Activated CD4-positive, alpha-beta T cell treated with anti-CD3 and anti-CD28 coated beads, Interleukin-2, amount 10 ng/mL, durations not matched to agents 7 days and 5 days (primary cell): ENCODE data around the gene EDAR. TPM values are rescaled to one million over a fixed set of nuclear protein-coding genes. Genes with fewer than 3 reads are reported as not detected.

Experiments
- CTCF ChIA-PET: fragments of 350-600 bp; sonication (Branson Sonifier 250); formaldehyde crosslinking; loops from one replicate; lab custom pipeline; 2021; ENCODE audit warnings: antibody characterized with exemption; lab: Charles Lee
- POLR2A ChIA-PET: fragments of 350-600 bp; sonication (Branson Sonifier 250); formaldehyde crosslinking; loops from one replicate; lab custom pipeline; 2021; ENCODE audit warnings: antibody characterized with exemption; lab: Charles Lee
- DNase-seq: peaks from one replicate; pipeline ENCODE4 v3.0.0-alpha.2; 2020
- H3K27ac Mint-ChIP-seq: one replicate; pipeline ENCODE4 v1.8.0; 2021; ENCODE audit warnings: mild to moderate bottlenecking, moderate library complexity, mixed read lengths
- H3K27me3 Mint-ChIP-seq: one replicate; pipeline ENCODE4 v1.8.0; 2021; ENCODE audit warnings: mixed read lengths
- H3K36me3 Mint-ChIP-seq: one replicate; pipeline ENCODE4 v1.8.0; 2021; ENCODE audit warnings: low read depth, mixed read lengths
- H3K4me1 Mint-ChIP-seq: one replicate; pipeline ENCODE4 v1.8.0; 2021; ENCODE audit warnings: mixed read lengths
- H3K4me3 Mint-ChIP-seq: one replicate; pipeline ENCODE4 v1.8.0; 2021; ENCODE audit warnings: mild to moderate bottlenecking, moderate library complexity, mixed read lengths
- H3K9me3 Mint-ChIP-seq: one replicate; pipeline ENCODE4 v1.8.0; 2021; ENCODE audit warnings: mixed read lengths
- total RNA-seq, 2 experiments: library from RNA; stranded (reverse); gene quantifications; one replicate each; pipeline ENCODE4 v1.2.3, GENCODE V29; 2021

EDAR gene
- total RNA-seq, 2 experiments from 2014 or later: 0.87 TPM

- H3K27ac Mint-ChIP-seq: no peak overlapping the region
- ChIA-PET POLR2A (no interaction called here), CTCF (no interaction called here)
- no peaks in the 10 kb centered on the region for H3K27me3 Mint-ChIP-seq
- DNase-seq: no peak
- H3K36me3 Mint-ChIP-seq: no peaks in the 10 kb centered on the region
- H3K9me3 Mint-ChIP-seq: no peaks in the 10 kb centered on the region
- no peak overlapping the region for H3K4me3 Mint-ChIP-seq
- peaks cover 6% of the 10 kb centered on the region for H3K4me1 Mint-ChIP-seq
These were observed 77.6 kb downstream of the EDAR start for GRCh38 chr2:108911401-108911800.

DNA sequence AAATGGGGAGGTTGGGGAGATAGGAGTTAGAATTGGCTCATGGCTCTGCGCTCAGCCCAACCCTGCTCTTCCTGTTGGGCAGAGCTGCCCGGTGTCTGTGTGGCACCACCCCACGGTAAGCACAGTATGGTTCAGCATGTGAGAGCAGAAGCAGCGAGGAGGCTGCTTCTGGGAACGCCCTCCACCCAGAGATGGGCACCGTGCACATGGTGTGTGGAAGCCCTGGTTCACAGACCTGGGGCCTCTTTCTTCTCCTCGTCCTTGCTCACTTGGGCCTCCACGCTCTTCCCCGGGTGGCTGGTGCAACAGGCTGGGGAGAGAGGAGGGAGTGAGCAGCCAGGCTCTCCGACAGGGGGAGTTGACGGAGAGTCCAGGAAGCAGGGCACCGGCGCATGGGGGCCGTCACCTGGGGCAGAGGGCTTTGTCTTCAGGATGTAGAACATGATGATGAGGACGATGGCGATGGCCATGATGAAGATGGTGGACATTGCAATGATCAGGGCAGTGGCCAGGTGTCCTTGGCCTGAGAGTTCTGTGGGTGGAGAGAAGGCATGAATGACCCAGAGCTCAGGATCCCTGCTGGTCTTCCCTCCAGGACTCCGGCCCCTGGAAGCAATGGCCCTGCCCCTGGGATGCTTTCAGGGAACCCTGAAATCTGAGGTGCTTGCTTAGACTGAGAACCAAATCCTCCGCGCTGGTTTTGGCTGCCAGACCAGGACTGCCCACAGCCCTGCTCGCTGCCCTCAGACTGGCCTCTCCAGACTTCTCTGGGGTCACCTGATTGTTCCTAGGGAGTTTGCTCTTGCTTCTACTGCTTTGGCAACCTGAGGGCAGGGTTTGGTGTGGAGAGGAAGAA lies 78.3 kb downstream of the EDAR start:
- Mint-ChIP-seq H3K27me3 (no peaks in the 10 kb centered on the region), H3K27ac (no peak overlapping the region), H3K36me3 (no peaks in the 10 kb centered on the region), H3K4me3 (no peak overlapping the region), H3K4me1 (peaks cover 6% of the 10 kb centered on the region), H3K9me3 (no peaks in the 10 kb centered on the region)
- POLR2A ChIA-PET: no interaction called here
- DNase-seq: no peak
- CTCF ChIA-PET: no interaction called here

DNA sequence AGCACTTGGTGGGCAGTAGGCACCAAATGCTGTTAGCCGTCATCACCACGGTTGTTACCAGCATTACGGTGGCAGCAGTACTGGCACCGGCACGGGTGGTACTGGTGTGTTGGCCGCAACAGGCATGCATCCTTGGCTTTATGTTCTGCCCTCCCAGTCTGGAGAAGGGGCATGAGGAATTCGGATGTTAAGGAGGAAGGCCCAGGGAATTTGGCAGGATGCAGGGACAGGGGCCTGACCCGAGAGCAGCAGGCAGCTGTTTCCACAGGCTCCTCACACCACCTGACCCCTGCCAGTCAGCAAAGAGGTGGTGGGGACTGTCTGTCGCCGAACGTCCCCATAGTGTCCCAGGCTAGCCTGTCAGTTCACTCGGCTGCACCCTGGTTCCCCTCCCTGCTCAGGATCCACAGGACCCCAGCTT lies 79.0 kb downstream of the EDAR start:
- DNase-seq: no peak
- Mint-ChIP-seq H3K4me1 (peaks cover 6% of the 10 kb centered on the region), H3K27me3 (no peaks in the 10 kb centered on the region), H3K9me3 (no peaks in the 10 kb centered on the region), H3K4me3 (no peak overlapping the region), H3K27ac (no peak overlapping the region), H3K36me3 (no peaks in the 10 kb centered on the region)
- POLR2A ChIA-PET: no interaction called here
- CTCF ChIA-PET: no interaction called here

- Mint-ChIP-seq H3K4me1 (peaks cover 2% of the 10 kb centered on the region), H3K4me3 (no peak overlapping the region), H3K27me3 (no peaks in the 10 kb centered on the region), H3K36me3 (no peaks in the 10 kb centered on the region), H3K9me3 (no peaks in the 10 kb centered on the region), H3K27ac (no peak overlapping the region)
- CTCF ChIA-PET: no interaction called here
- no peak for DNase-seq
- POLR2A ChIA-PET: no interaction called here
These were observed 79.7 kb downstream of the EDAR start for GRCh38 chr2:108909275-108909823.

DNA sequence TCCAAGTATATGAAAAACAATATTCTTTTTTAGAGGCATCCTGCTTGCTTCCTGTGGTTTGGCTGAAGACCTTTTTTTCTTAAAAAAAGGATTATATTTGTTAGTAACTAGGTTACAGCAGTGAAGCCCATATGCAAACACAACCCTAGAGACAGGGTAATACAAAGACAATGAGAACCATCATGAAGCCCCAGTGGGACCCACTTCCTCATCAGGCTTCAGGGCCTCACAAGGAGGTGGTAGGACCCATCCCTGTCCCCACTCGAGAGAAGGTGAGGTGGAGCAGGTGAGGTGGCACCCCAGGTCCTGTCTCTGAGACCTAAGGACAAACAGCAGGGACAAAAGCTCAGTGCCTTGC lies 80.3 kb downstream of the EDAR start:
- H3K27ac Mint-ChIP-seq: no peak overlapping the region
- no peaks in the 10 kb centered on the region for H3K27me3 Mint-ChIP-seq
- no peak overlapping the region for H3K4me3 Mint-ChIP-seq
- ChIA-PET POLR2A (no interaction called here), CTCF (no interaction called here)
- H3K36me3 Mint-ChIP-seq: no peaks in the 10 kb centered on the region
- H3K4me1 Mint-ChIP-seq: no peaks in the 10 kb centered on the region
- H3K9me3 Mint-ChIP-seq: no peaks in the 10 kb centered on the region
- no peak for DNase-seq

DNA sequence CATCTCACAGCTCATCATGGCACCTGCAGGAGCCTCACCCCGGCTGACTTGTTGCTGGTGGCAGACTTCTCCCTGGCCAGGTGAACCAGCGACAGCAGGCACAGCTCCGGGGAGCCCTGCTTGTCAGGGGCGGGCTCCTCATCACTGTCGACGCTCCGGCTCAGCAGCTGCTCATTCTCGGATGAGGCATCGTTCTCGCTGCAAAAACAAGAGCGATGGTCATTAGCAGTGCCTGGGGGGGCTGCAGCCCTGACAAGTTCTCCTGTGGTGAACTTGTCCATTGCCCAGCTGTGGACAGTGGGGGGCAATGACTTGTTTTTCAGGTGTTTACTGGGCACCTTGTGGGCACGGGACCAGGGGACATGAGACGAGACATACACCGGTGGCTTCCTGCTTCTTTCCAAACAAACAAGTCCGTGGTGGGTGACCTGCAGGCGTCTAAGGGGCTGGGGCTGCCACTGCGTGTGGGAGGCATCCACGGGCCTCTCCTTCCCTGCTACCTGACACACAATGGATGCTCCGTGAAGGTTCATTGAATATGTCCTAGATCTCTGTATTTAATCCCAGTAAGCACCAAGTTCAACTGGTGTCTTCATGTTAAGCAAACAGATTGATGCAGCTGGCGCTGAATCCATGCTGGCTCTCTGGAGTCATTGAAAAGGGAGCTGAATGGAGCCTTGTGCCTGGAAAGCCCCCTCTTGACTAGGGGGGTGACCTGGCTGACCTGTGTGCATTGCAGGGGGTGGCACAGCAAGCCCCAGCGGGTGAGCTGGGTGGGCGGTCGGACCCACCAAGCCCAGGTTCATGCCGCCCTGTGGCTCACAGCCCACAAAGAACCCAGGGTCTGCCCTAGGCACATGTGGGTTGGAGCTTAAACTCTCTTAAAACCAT lies 81.0 kb downstream of the EDAR start:
- Mint-ChIP-seq H3K27me3 (no peaks in the 10 kb centered on the region), H3K4me1 (no peaks in the 10 kb centered on the region), H3K27ac (no peak overlapping the region), H3K36me3 (no peaks in the 10 kb centered on the region), H3K4me3 (no peak overlapping the region), H3K9me3 (no peaks in the 10 kb centered on the region)
- POLR2A ChIA-PET: no interaction called here
- no peak for DNase-seq
- CTCF ChIA-PET: interaction anchor here (0.6 kb wide), 1 partner anchor 147 kb away, joined by 3 read pairs; no protein-coding TSS in a partner anchor

DNA sequence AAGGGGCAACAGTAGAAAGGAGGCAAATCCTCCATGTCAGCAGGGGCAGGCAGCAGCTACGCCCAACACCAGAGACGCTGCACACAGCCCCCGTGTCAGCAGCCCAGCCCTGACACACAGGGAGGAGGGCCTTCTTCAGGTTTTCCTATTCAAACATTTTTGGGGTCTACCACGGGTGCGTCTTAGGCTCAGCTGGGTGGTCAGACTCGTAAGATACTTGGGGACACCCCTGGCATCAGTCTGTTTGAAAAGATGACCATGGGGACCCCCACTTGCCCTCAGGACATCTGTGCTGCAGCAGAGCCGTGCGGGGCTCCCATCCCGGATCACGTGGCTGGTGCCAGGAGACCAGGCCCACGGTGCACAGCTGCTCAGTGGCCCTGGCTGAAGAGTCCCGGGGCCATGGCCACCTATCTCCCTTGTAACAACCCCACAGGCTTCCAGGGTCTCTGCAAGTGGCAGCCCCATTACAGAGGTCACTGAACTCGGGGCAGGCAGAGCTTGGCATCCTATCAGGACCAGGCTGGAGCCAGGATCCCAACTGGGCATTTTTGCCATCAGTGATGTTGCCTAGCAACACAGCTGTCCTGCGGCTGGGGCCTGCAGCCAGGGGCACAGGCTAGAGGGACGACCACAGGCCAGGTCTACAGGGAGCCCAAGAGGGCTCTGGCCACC lies 82.5 kb downstream of the EDAR start:
- Mint-ChIP-seq H3K36me3 (no peaks in the 10 kb centered on the region), H3K4me1 (no peaks in the 10 kb centered on the region), H3K27me3 (no peaks in the 10 kb centered on the region), H3K27ac (no peak overlapping the region), H3K4me3 (no peak overlapping the region), H3K9me3 (peaks cover 2% of the 10 kb centered on the region)
- ChIA-PET POLR2A (no interaction called here), CTCF (no interaction called here)
- no peak for DNase-seq

DNA sequence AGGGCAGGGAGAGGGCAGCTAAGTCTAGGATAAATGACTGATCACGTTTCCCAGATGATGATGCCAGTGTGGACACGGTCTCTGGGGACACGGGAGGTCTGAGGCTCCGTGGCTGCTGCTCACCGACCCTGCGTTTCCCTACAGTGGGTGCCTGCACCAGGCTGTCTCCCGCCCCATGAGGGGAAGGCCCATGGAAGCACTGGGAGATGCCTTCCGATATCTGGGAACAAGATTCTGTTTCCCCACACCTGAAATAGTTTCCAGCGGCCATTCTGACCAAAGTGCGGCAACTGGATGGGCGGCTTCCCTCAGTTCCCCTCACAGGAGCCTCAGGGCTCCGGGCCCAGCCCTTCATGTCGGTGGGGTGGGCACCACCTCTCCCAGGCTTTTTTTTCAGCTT lies 83.1 kb downstream of the EDAR start:
- ChIA-PET POLR2A (no interaction called here), CTCF (no interaction called here)
- no peak for DNase-seq
- Mint-ChIP-seq H3K9me3 (peaks cover 2% of the 10 kb centered on the region), H3K36me3 (no peaks in the 10 kb centered on the region), H3K27me3 (no peaks in the 10 kb centered on the region), H3K27ac (no peak overlapping the region), H3K4me1 (no peaks in the 10 kb centered on the region), H3K4me3 (no peak overlapping the region)

GRCh38 chr2:108905176-108905575 lies 83.8 kb downstream of the EDAR start:
- H3K27ac Mint-ChIP-seq: no peak overlapping the region
- ChIA-PET CTCF (no interaction called here), POLR2A (no interaction called here)
- DNase-seq: no peak
- H3K9me3 Mint-ChIP-seq: peaks cover 2% of the 10 kb centered on the region
- no peaks in the 10 kb centered on the region for H3K27me3 Mint-ChIP-seq
- H3K4me3 Mint-ChIP-seq: no peak overlapping the region
- H3K4me1 Mint-ChIP-seq: no peaks in the 10 kb centered on the region
- peaks cover 4% of the 10 kb centered on the region for H3K36me3 Mint-ChIP-seq

GRCh38 chr2:108904680-108905079 lies 84.3 kb downstream of the EDAR start:
- no peak overlapping the region for H3K27ac Mint-ChIP-seq
- H3K36me3 Mint-ChIP-seq: peaks cover 6% of the 10 kb centered on the region
- POLR2A ChIA-PET: no interaction called here
- no peak for DNase-seq
- H3K27me3 Mint-ChIP-seq: no peaks in the 10 kb centered on the region
- peaks cover 2% of the 10 kb centered on the region for H3K9me3 Mint-ChIP-seq
- CTCF ChIA-PET: no interaction called here
- H3K4me1 Mint-ChIP-seq: no peaks in the 10 kb centered on the region
- no peak overlapping the region for H3K4me3 Mint-ChIP-seq

GRCh38 chr2:108898315-108899082 lies 90.5 kb downstream of the EDAR start:
- ChIA-PET POLR2A (no interaction called here), CTCF (no interaction called here)
- Mint-ChIP-seq H3K36me3 (peaks cover 8% of the 10 kb centered on the region), H3K4me3 (no peak overlapping the region), H3K9me3 (peaks cover 8% of the 10 kb centered on the region), H3K27ac (no peak overlapping the region), H3K4me1 (no peaks in the 10 kb centered on the region), H3K27me3 (no peaks in the 10 kb centered on the region)
- no peak for DNase-seq

- CTCF ChIA-PET: no interaction called here
- H3K9me3 Mint-ChIP-seq: peaks cover 6% of the 10 kb centered on the region
- H3K4me1 Mint-ChIP-seq: no peaks in the 10 kb centered on the region
- DNase-seq: no peak
- H3K27me3 Mint-ChIP-seq: no peaks in the 10 kb centered on the region
- H3K4me3 Mint-ChIP-seq: no peak overlapping the region
- peaks cover 9% of the 10 kb centered on the region for H3K36me3 Mint-ChIP-seq
- no peak overlapping the region for H3K27ac Mint-ChIP-seq
- POLR2A ChIA-PET: no interaction called here
These were observed 92.3 kb downstream of the EDAR start for GRCh38 chr2:108896741-108897140.
